ENCODE data around the gene SLC25A40. TPM values are rescaled to one million over a fixed set of nuclear protein-coding genes. Genes with fewer than 3 reads are reported as not detected.
A peak's percentile ranks its signal among the peaks of the same experiment; 100 is the strongest.

Gene SLC25A40
- total RNA-seq, 1 experiment from 2014 or later, result 32.4 TPM

- TF ChIP-seq SP1 (IDR thresholded peaks at IDR 0.05; ENCODE audit: low read depth), result no peak
Measured at GRCh38 chr7:87882151-87882937, 6.2 kb upstream of the SLC25A40 start (continued).

DNA sequence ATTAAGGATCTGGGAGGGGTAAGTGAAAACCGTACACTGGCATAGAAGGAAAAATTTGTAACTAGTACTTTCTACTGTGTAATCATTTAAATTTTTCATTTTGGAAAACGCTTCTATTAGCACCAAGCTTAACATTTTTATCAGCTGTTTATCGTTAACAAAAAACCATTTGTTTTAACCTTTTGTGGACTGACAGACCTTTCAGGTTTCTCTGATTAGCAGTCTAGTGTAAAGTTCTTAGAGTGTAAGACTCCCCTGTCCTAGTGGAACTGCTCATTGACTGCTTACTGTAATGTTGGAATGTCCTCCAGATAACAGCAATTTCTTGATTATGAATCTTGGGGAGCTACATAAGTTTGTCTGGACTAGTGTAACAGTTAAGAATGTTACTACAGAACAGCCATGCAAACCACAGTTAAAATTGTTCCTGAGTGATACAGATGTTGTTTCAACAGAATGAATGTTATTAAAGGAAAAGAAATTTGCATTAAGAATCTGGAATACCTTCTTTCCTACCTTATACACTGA lies 2.1 kb upstream of the SLC25A40 start:
- TF ChIP-seq CTCF (IDR thresholded peaks at IDR 0.05 in 2 of 3, conservative IDR thresholded peaks at IDR 0.05 in 1 of 3; ENCODE audit: borderline replicate concordance in 1 of 3, insufficient read depth in 1 of 3, low read depth in 2 of 3, low read length in 2 of 3), result no peak
- TF ChIP-seq POLR2A (IDR thresholded peaks at IDR 0.05; ENCODE audit: borderline replicate concordance, extremely low read depth, insufficient read depth, insufficient read length), result no peak
- TF ChIP-seq EGR1 (IDR thresholded peaks at IDR 0.05; ENCODE audit: low read depth), result no peak
- TF ChIP-seq CBX3 (IDR thresholded peaks at IDR 0.05; ENCODE audit: low read depth), result no peak
- TF ChIP-seq YY1 (IDR thresholded peaks at IDR 0.05; ENCODE audit: extremely low read depth, insufficient replicate concordance, low read depth, low read length), result no peak
- no peak for TF ChIP-seq REST (IDR thresholded peaks at IDR 0.05; ENCODE audit: low read depth)
- no peak for TF ChIP-seq FOSL1 (IDR thresholded peaks at IDR 0.05; ENCODE audit: low read depth)
- TF ChIP-seq SIN3A (IDR thresholded peaks at IDR 0.05; ENCODE audit: low read depth), result no peak
- TF ChIP-seq TCF7L2 (IDR thresholded peaks at IDR 0.05; ENCODE audit: borderline replicate concordance, extremely low read depth, insufficient read depth, insufficient read length), result no peak
- no peak for TF ChIP-seq CEBPB (IDR thresholded peaks at IDR 0.05; ENCODE audit: low read depth)
- no peak for TF ChIP-seq ELF1 (IDR thresholded peaks at IDR 0.05; ENCODE audit: borderline replicate concordance, low read depth)
- no peak for TF ChIP-seq JUND (IDR thresholded peaks at IDR 0.05)
- TF ChIP-seq ZNF274 (IDR thresholded peaks at IDR 0.05; ENCODE audit: low read depth, low read length), result no peak
- no peak for TF ChIP-seq SRF (IDR thresholded peaks at IDR 0.05; ENCODE audit: low read depth)
- TF ChIP-seq, protein P1, sequence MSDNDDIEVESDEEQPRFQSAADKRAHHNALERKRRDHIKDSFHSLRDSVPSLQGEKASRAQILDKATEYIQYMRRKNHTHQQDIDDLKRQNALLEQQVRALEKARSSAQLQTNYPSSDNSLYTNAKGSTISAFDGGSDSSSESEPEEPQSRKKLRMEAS (IDR thresholded peaks at IDR 0.05), result no peak
- TF ChIP-seq RAD21 (IDR thresholded peaks at IDR 0.05; ENCODE audit: low read depth), result no peak
- TF ChIP-seq ATF3 (IDR thresholded peaks at IDR 0.05), result no peak
- no peak for TF ChIP-seq EZH2phosphoT487 (IDR thresholded peaks at IDR 0.05; ENCODE audit: borderline replicate concordance)
- no peak for TF ChIP-seq EZH2 (IDR thresholded peaks at IDR 0.05)
- TF ChIP-seq ZFX (IDR thresholded peaks at IDR 0.05), result no peak
- Histone ChIP-seq H3K4me1 (ENCODE audit: control insufficient read depth in 1 of 2, insufficient read depth in 2 of 2, low read length in 2 of 2) (peaks cover 3 to 18% of the 10 kb centered on the region in 2 experiments; a peak in 3 of 4 replicates), H3K79me2 (ENCODE audit: insufficient read depth, low read length) (peaks cover 93% of the 10 kb centered on the region), H4K20me1 (ENCODE audit: insufficient read depth) (peaks cover 4% of the 10 kb centered on the region; the same call in 1 of the 2 replicates), H3K36me3 (ENCODE audit: control insufficient read depth in 1 of 2, insufficient read depth in 2 of 2, low read length in 2 of 2) (peaks cover 2 to 34% of the 10 kb centered on the region in 2 experiments), H3K9me3 (ENCODE audit: control insufficient read depth in 1 of 2, insufficient read depth in 1 of 2, low read depth in 1 of 2, low read length in 2 of 2) (no peaks in the 10 kb centered on the region), H2AFZ (ENCODE audit: low read depth, low read length, poor library complexity, severe bottlenecking) (no peak overlapping the region), H3K9me2 (ENCODE audit: insufficient read depth) (no peaks in the 10 kb centered on the region), H3K4me3 (replicated peaks in 1 of 2; ENCODE audit: low read depth in 1 of 2, low read length in 2 of 2) (peak overlapping the region; percentile 75 to 80; a peak in 2 of 4 replicates), H3K4me2 (ENCODE audit: low read length) (peak overlapping the region; percentile 85), H3K27ac (ENCODE audit: low read depth, low read length) (no peak overlapping the region), H3K9ac (ENCODE audit: low read length) (peak overlapping the region; percentile 88; the same call in 1 of the 2 replicates), H3K27me3 (ENCODE audit: insufficient read depth, low read length) (no peaks in the 10 kb centered on the region)
- no peak for DNase-seq (ENCODE audit: low read depth, low spot score)
- ChIA-PET RAD21 (ENCODE audit: low non-redundant PET in 1 of 2, low total read pairs in 2 of 2, uncharacterized antibody in 2 of 2, unreplicated experiment in 2 of 2) (no interaction called here), POLR2A (interaction anchor here (0.6 kb wide), 1 partner anchor 899 kb away, joined by 4 read pairs; no protein-coding TSS in a partner anchor), CTCF (no interaction called here)
- no TSS peak for BruUV-seq (replicated peaks)
- intact Hi-C loops (cut with micrococcal nuclease), result no loop called here
- no peak for ATAC-seq
